HEK293 (cell line): ENCODE results near the gene WDR64.
A peak's percentile ranks its signal among the peaks of the same experiment; 100 is the strongest.

Source experiments
- CTCF ChIA-PET: fragments of 350-600 bp; formaldehyde crosslinking; extraction: SDS; loops from one replicate; lab custom pipeline; 2021; ENCODE audit warnings: antibody characterized with exemption; lab: Yijun Ruan, JAX
- POLR2A ChIA-PET: fragments of 300-600 bp; formaldehyde crosslinking; extraction: SDS; loops from one replicate; lab custom pipeline; 2020; ENCODE audit warnings: antibody characterized with exemption, inconsistent platforms; lab: Yijun Ruan, JAX
- H3K27ac ChIP-seq: fragments of 200-500 bp; sonication (Bioruptor generic); 2 replicates; pipeline ENCODE4 v1.5.1; 2014; ENCODE audit warnings: low read depth, low read length, control low read depth, inconsistent platforms; ENCODE audit errors: extremely low read depth
- H3K36me3 ChIP-seq, 2 experiments: fragments of 200-500 bp in 1 of 2; sonication (Bioruptor generic) in 1 of 2; 1 replicate in 1 of 2; 2 replicates in 1 of 2; pipeline ENCODE4 v1.5.1; 2014 to 2017; ENCODE audit warnings: inconsistent platforms in 2 of 2, low read length in 2 of 2; ENCODE audit not compliant: control insufficient read depth in 2 of 2, insufficient read depth in 1 of 2
- H3K4me1 ChIP-seq: fragments of 200-500 bp; sonication (Bioruptor generic); 2 replicates; pipeline ENCODE4 v1.5.1; 2014; ENCODE audit warnings: mild to moderate bottlenecking, low read length, inconsistent platforms; ENCODE audit not compliant: control insufficient read depth, insufficient read depth
- H3K4me3 ChIP-seq: 2 replicates; pipeline ENCODE4 v1.5.1; 2011; ENCODE audit warnings: low read depth, mild to moderate bottlenecking, control low read depth, low read length, moderate library complexity
- H3K9me3 ChIP-seq: fragments of 200-500 bp; sonication (Bioruptor generic); 2 replicates; pipeline ENCODE4 v1.5.1; 2014; ENCODE audit warnings: low read depth, low read length, inconsistent platforms; ENCODE audit not compliant: control insufficient read depth, insufficient read depth
- BCL6B ChIP-seq: fragments of 450-650 bp; formaldehyde crosslinking; IDR thresholded peaks from 2 replicates; pipeline ENCODE4 v1.5.1; 2017; ENCODE audit warnings: missing biosample characterization, missing genetic modification characterization
- EGR2 ChIP-seq: fragments of 450-650 bp; formaldehyde crosslinking; IDR thresholded peaks from 2 replicates; pipeline ENCODE4 v1.5.1; 2016; ENCODE audit warnings: low read depth, missing biosample characterization, missing genetic modification characterization
- HOXA7 ChIP-seq: sonication (generic); formaldehyde crosslinking; IDR thresholded peaks from 2 replicates; pipeline ENCODE4 v1.8.1; 2022; ENCODE audit warnings: missing genetic modification reagents, borderline replicate concordance
- HOXD13 ChIP-seq: sonication (generic); formaldehyde crosslinking; IDR thresholded peaks from 2 replicates; pipeline ENCODE4 v1.8.0; 2022; ENCODE audit warnings: missing genetic modification reagents, borderline replicate concordance
- PRDM1 ChIP-seq: fragments of 450-650 bp; formaldehyde crosslinking; IDR thresholded peaks from 2 replicates; pipeline ENCODE4; 2016; ENCODE audit warnings: missing biosample characterization, missing genetic modification characterization
- WT1 ChIP-seq: fragments of 450-650 bp; formaldehyde crosslinking; IDR thresholded peaks from 2 replicates; pipeline ENCODE4 v1.5.1; 2016; ENCODE audit warnings: missing biosample characterization, missing genetic modification characterization
- YY1 ChIP-seq: fragments of 450-650 bp; formaldehyde crosslinking; IDR thresholded peaks from 2 replicates; pipeline ENCODE4 v1.5.1; 2018; ENCODE audit warnings: missing biosample characterization, missing genetic modification characterization
- ZBTB44 ChIP-seq: fragments of 450-650 bp; IDR thresholded peaks from 2 replicates; pipeline ENCODE4 v1.5.1; 2018; ENCODE audit warnings: missing biosample characterization, mild to moderate bottlenecking, missing genetic modification characterization
- ZFP41 ChIP-seq: fragments of 450-650 bp; formaldehyde crosslinking; IDR thresholded peaks from 2 replicates; pipeline ENCODE4 v1.5.1; 2016; ENCODE audit warnings: missing biosample characterization, missing genetic modification characterization, borderline replicate concordance
- ZNF341 ChIP-seq: fragments of 450-650 bp; formaldehyde crosslinking; IDR thresholded peaks from 2 replicates; pipeline ENCODE4; 2016; ENCODE audit warnings: low read depth, missing biosample characterization, missing genetic modification characterization
- ZNF366 ChIP-seq: fragments of 450-650 bp; formaldehyde crosslinking; conservative IDR thresholded peaks from 2 replicates; pipeline ENCODE4 v1.5.1; 2016; ENCODE audit warnings: missing biosample characterization, missing genetic modification characterization
- ZNF549 ChIP-seq: fragments of 450-650 bp; IDR thresholded peaks from 2 replicates; pipeline ENCODE4 v1.5.1; 2018; ENCODE audit warnings: missing biosample characterization, missing genetic modification characterization, mild to moderate bottlenecking, inconsistent platforms, moderate library complexity
- ZNF560 ChIP-seq: fragments of 450-650 bp; formaldehyde crosslinking; IDR thresholded peaks from 2 replicates; pipeline ENCODE4 v1.5.1; 2017; ENCODE audit warnings: missing biosample characterization, missing genetic modification characterization, borderline replicate concordance
- ZNF571 ChIP-seq: fragments of 450-650 bp; formaldehyde crosslinking; IDR thresholded peaks from 2 replicates; pipeline ENCODE4 v1.5.0; 2017; ENCODE audit warnings: missing biosample characterization, missing genetic modification characterization
- ZNF596 ChIP-seq: fragments of 450-650 bp; IDR thresholded peaks from 2 replicates; pipeline ENCODE4 v1.5.0; 2018; ENCODE audit warnings: missing biosample characterization, mild to moderate bottlenecking, missing genetic modification characterization, moderate library complexity
- ZNF670 ChIP-seq: fragments of 450-650 bp; formaldehyde crosslinking; IDR thresholded peaks from 2 replicates; pipeline ENCODE4 v1.5.1; 2016; ENCODE audit warnings: missing biosample characterization, missing genetic modification characterization, low read depth
- ZNF776 ChIP-seq: fragments of 450-650 bp; formaldehyde crosslinking; IDR thresholded peaks from 2 replicates; pipeline ENCODE4 v1.5.0; 2017; ENCODE audit warnings: missing biosample characterization, missing genetic modification characterization, borderline replicate concordance
- ZNF837 ChIP-seq: fragments of 450-650 bp; formaldehyde crosslinking; IDR thresholded peaks from 2 replicates; pipeline ENCODE4 v1.5.1; 2016; ENCODE audit warnings: missing biosample characterization, missing genetic modification characterization

The WDR64 gene

GRCh38 chr1:241666419-241666818 lies 14.3 kb downstream of the WDR64 start:
- no peaks in the 10 kb centered on the region for H3K36me3 ChIP-seq
- H3K27ac ChIP-seq = no peak overlapping the region
- no peaks in the 10 kb centered on the region for H3K9me3 ChIP-seq
- no peaks in the 10 kb centered on the region for H3K4me1 ChIP-seq
- POLR2A ChIA-PET = no interaction called here
- CTCF ChIA-PET = interaction anchor here (0.7 kb wide), 1 partner anchor 841 kb away, joined by 3 read pairs; no protein-coding TSS in a partner anchor
- no peak overlapping the region for H3K4me3 ChIP-seq
- no peak for TF ChIP-seq ZNF837 (tag by site-specific recombination)
- TF ChIP-seq ZNF776 = no peak
- no peak for TF ChIP-seq EGR2
- TF ChIP-seq ZNF571 (tag by site-specific recombination) = no peak
- no peak for TF ChIP-seq HOXD13 (CRISPR knock-in tag)
- TF ChIP-seq ZFP41 (tag by site-specific recombination) = no peak
- TF ChIP-seq PRDM1 (tag by site-specific recombination) = no peak
- no peak for TF ChIP-seq HOXA7 (CRISPR knock-in tag)
- no peak for TF ChIP-seq ZNF341 (tag by site-specific recombination)
- TF ChIP-seq BCL6B = no peak
- no peak for TF ChIP-seq ZNF670 (tag by site-specific recombination)
- TF ChIP-seq WT1 (tag by site-specific recombination) = no peak
- TF ChIP-seq ZBTB44 (tag by site-specific recombination) = no peak

- H3K27ac ChIP-seq = no peak overlapping the region
- TF ChIP-seq ZNF549 (tag by site-specific recombination) (no peak), ZNF560 (no peak)
- H3K4me1 ChIP-seq = no peaks in the 10 kb centered on the region
- no peaks in the 10 kb centered on the region for H3K9me3 ChIP-seq
- ChIA-PET POLR2A (no interaction called here), CTCF (interaction anchor here (0.9 kb wide), 1 partner anchor 162 kb away, joined by 5 read pairs; no protein-coding TSS in a partner anchor)
- no peaks in the 10 kb centered on the region for H3K36me3 ChIP-seq
- no peak overlapping the region for H3K4me3 ChIP-seq
Observed at GRCh38 chr1:241672301-241672700, 20.2 kb downstream of the WDR64 start.

DNA sequence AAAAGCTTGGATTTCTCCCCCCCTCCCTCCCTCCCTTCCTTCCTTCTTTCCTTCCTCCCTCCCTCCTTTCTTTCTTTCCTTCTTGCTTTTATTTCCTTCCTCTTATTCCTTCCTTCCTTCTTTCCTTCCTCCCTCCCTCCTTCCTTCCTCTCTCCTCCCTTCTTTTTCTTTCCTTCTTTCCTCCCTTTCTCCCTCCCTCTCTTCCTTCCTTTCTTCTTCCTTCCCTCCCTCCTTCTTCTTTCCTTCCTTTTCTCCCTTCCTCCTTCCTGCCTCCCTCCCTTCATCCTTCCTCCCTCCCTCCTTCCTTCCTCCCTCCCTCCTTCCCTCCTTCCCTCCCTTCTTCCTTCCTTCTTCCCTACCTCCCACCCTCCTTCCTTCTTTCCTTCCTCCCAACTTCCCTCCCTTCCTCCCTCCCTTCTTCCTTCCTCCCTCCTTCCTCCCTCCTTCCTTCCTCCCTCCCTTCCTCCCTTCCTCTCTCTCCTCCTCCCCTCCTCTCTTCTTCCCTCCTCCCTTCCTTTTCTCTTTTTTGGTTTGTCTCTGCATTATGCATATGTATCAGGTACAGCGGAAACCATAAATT lies 22.8 kb downstream of the WDR64 start:
- ChIA-PET POLR2A (no interaction called here), CTCF (interaction anchor here (0.7 kb wide), 1 partner anchor 49 kb away, joined by 3 read pairs; no protein-coding TSS in a partner anchor)
- peak; percentile 83 for TF ChIP-seq ZNF366 (tag by site-specific recombination)
- TF ChIP-seq ZNF596 (tag by site-specific recombination) = no peak
- no peak for TF ChIP-seq YY1 (tag by site-specific recombination)
- no peaks in the 10 kb centered on the region for H3K9me3 ChIP-seq
- no peaks in the 10 kb centered on the region for H3K36me3 ChIP-seq
- H3K4me3 ChIP-seq = no peak overlapping the region
- peaks cover 4% of the 10 kb centered on the region for H3K4me1 ChIP-seq
- no peak overlapping the region for H3K27ac ChIP-seq
